Measurements from ENCODE around the gene MRAP.

- TF ChIP-seq POLR2A (IDR thresholded peaks at IDR 0.05) (no peak), CTCF (IDR thresholded peaks at IDR 0.05) (no peak)
These were observed 48.7 kb downstream of the MRAP start for GRCh38 chr21:32347351-32347750.
